HG02970 (cell line): ENCODE data around the gene PTPRS.

Source experiments
- ATAC-seq: cut with Tn5 transposase; IDR thresholded peaks from one replicate; pipeline ENCODE4 v1.9.1; 2021; ENCODE audit warnings: mild to moderate bottlenecking, moderate library complexity, moderate number of reproducible peaks; ENCODE audit not compliant: unreplicated experiment, low FRiP score

Gene PTPRS

DNA sequence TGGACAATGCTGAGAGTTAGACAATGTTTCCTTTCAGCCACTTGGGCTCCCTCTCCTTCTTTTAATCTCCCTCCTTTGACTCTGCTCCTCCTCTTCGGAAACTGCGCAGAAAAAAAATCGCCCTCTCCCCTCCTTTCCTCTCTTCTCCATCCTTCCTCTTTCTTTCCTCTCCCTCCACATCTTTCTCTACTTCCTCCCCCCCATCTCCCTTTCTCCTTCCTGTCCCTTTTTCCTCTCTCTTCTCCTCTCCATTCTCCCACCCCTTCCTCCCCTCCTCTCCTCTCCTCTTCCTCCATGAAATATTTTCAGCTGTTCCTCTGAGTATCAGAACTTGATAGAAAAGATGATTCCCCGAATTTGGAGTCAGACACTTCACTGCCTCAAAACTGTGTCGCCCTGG, 15.1 kb upstream of the PTPRS start:
- ATAC-seq, result no peak

GRCh38 chr19:5355076-5355475, 14.5 kb upstream of the PTPRS start:
- ATAC-seq, result no peak

GRCh38 chr19:5354403-5354802, 13.8 kb upstream of the PTPRS start:
- no peak for ATAC-seq

DNA sequence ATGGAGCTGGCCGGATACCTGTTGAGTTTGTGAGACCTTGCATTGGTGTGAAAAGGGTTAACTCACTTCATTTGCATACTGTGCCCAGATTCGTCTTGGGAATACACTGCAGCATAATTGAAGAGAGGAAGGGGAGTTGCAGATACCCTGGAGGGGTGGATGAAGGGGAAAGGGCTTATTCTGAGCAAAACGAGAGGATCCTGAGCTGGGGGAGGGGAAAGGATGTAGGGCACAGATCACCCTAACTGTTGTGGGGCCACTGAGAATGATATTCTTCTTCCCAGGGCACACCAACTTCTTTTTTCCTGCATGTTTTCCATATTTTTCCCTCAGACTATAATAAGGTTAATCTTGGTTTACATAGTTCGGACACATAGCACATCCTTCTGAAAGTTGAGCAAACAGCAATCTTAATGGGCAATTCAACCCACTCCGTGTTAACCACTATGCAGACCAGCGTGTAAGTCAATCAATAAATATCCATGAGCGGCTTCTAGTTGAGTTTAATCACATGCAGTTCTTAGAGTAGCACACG, 11.7 kb upstream of the PTPRS start:
- no peak for ATAC-seq

DNA sequence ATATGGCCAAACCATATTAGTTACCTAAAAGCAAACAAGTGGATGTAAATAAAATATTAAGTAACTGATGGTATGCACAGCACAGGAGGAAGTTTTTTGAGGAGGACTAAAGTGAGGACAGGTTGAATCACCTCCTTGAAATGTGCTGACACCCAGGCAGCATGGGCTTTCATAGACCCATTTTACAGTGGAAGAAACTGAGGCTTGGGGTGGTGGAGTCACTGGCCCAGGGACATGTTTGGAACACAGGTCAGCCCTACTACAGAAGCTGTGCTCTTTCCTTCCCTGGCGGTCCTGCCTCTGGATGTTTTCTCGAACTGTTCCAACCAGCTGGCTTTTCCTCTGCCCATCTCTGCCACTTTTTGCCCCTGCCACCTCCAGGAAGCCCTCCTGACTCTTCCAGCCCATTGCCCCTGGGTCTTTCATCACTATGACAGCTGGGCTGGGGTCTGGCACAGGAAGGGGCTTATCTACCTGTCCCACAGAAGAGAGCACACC, 11.2 kb upstream of the PTPRS start:
- ATAC-seq, result no peak

DNA sequence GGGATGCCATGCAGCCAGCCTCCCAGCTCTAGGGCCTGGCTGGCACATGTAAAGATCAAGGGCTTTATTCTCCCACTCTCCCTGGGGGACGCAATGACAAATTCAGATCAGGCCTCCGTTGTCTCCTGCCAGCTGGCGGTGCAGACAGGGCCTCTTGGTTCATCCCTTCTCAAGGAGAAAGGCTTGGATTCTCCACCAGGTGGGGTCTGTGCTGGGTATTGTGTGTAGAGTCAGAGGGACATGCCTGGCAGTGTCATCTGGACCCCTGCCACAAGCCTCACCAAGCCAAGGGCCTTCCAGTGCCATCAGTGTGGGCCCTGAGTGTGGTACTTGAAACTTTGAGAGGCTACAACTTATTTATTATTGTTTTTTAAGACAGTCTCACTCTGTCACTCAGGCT, 8.4 kb upstream of the PTPRS start:
- ATAC-seq, result no peak

DNA sequence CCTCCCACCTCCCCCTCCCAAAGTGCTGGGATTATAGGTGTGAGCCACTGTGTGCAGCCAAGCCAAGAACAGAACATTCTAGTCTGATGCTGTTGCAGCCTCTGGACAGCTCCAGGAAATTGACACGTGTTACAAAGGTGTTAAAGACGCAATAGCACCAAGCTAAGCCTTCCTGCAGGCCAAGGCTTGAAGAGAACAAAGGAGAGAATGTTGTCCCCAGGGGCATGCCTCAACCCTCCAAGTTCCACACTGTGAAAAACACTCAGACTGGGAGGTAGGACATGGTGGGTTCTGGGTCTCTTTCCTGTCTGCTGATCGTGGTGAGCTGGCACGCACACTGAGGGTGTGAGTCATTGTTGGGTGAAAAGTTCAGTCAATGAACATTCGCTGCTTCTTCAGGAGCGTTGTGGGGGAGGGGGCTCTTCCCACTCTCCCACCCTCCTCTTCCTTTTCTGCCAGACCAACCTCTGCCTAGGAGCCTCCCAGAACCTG, 5.3 kb upstream of the PTPRS start:
- ATAC-seq, result no peak

- ATAC-seq, result no peak
These were observed 3.2 kb upstream of the PTPRS start for GRCh38 chr19:5343848-5344247.

GRCh38 chr19:5342573-5343201, 2.1 kb upstream of the PTPRS start:
- no peak for ATAC-seq

- ATAC-seq, result no peak
These were observed 1.4 kb upstream of the PTPRS start for GRCh38 chr19:5341981-5342380.

DNA sequence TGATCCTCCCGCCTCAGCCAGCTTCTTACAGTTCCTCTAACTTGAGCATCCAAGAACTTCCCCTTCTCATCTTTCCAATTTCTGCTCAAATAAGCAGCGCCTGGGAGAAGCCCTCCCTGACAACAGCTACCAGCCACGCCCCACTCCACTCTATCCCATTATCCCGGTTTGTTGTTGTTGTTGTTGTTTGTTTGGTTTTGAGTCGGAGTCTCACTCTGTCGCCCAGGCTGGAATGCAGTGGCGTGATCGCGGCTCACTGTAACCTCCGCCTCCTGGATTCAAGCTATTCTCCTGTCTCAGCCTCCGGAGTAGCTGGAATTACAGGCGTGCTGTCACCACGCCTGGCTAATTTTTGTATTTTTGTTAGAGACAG, 822 bp upstream of the PTPRS start:
- ATAC-seq, result no peak

DNA sequence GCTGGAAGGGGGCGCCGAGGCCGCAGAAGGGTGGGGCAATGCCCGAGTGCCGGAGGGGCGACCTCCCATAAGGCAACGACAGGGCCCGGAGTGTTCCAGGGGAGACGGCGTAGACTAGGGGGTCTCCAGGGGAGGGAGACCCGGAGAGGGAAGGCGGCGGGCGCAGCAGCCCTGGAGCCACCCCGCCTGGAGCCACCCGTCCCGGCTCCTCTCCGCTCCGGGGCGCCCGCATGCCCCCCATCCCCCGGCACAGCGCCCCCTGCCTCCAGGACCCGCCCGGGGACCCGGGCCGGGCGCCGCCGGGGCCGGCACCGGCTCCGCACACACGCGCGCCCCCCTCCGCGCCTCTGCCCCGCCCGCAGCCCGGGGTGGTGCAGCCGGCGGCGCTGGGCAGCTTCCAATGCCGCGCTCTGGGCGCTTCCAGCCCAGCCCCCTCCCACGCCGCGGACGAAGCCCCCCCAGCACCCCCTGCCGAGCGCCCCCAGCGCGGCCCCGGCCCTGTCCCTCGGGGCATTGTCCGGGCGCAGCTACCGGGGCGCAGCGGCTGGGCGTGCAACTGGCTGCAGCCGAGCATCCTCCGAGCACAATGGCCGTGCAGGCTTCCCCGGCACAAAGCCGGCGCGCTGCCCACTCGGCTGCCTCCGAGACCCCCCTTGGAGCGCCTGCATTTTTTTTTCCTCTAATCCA, 519 bp downstream of the PTPRS start:
- no peak for ATAC-seq

GRCh38 chr19:5339198-5339949, 1.2 kb downstream of the PTPRS start:
- no peak for ATAC-seq

- ATAC-seq, result no peak
These were observed 1.9 kb downstream of the PTPRS start for GRCh38 chr19:5338656-5339197.

DNA sequence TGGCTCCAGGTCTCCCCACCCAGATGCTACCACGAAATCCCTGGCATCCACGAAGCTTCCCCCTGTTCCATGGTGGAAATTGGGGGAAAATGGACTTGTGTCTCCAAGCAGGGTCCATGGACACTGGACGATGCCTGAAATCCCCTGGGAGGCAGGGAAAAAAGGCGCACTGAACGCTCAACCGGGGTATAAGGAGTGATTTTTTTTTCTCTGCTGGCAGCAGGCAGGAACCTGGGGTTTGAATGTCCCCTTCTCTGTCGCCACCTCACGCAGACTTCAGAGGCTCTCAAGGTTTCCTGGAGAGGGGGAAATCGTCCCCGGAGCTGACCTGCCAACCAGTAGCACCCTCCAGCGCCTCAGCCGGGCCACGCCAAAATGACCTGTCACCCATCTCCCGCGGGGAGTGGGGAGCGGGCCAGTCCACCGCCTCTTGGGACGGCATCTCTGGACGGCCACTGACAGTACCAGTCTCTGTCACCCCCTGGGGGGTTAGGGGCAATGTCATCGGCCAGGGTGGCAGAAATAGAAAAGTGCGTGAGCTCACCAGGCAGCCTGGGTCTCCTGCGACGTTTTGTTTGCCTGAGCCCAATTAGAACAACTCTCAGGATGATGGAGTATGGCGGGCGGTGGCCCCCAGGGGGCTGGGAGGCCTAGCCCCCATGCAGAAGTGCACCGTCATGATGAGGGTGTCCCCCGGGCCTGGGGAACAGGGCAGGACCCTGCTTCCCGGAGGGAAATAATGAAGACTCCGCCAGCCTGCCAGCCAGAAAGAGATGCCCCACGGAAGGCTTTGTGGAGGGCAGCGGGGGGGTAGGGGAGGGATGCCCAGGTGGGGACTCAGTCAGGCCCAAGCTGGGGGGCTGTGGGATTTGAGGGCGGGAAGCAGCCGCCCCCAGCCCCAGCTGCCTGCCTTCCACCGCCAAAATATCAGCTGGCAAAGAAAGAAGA, 2.6 kb downstream of the PTPRS start:
- no peak for ATAC-seq

DNA sequence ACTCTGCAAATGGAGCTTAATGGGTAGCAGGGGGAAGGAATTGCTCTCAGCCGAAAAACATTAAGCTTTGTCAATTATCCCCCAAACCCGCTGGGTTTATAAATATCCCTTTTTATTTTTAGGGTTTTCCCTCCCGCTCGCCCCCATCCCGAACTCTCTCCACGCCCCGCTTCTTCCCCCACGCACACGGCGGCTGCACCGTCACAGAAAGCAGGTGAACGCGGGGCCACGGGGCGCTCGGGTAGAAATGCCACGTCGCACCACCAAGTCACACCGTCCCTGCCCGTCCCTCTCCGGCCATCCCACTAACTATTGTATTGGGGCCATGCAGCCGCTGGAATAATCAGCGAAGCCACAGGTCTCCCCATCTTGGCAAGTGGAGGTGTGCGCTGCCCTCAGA, 3.5 kb downstream of the PTPRS start:
- ATAC-seq, result no peak

DNA sequence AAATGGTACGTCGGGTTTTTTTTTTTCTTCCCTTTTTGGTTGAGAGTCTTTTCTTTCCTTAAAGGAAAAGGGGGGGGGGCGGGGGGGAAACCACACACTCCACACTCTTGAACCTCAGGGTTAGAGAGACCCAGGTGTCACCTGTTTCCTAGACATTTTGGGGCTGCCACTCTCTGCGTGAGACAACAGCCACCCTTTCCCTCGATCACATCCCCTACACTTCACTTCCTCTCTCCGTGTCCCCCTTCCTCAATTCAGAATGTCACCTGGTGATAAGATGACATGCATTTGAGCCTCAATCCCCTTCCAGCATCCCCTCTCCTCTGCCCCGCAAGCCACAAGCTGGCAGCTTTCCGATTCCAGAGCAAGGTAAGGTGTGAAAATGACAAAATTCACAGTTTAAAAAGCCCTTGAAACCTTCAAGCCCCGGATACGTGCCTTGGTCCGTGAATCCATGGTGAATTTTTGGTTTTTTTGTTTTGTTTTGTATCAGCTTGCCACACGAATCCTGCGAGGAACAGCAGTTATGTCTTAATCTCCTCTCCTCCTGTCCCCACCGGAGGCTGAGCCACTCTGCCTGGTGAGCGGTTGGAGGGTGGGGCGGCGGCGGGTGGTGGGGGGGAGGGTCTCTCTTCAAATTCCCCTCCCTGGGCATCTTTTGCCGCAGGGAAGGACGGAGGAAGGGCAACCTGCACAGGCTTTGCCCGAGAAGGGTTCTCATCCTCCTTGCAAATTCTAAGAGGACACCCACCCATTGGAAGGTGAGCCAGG, 4.2 kb downstream of the PTPRS start:
- ATAC-seq, result no peak

DNA sequence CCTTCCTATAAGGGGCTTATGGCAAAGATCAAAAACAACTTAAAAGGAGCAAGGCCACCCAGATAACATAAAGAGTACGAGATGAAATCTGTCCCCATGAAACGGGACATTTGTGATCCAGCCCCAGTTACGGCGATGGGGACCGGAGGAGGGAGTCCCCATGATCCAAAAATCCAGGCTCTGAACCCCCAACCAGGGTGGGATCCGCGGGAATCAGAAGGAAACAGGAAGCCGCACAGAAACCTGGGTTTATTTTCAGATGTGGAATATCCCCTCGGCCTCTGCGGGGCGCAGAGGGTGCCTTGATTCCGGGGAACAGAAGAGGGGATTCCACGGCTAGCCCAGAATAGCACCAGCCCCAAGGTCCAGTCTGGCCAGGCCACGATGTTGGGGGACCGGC, 5.0 kb downstream of the PTPRS start:
- no peak for ATAC-seq

GRCh38 chr19:5334824-5335500, 5.7 kb downstream of the PTPRS start:
- no peak for ATAC-seq
